Measurements from ENCODE around the gene ASB2. TPM values are rescaled to one million over a fixed set of nuclear protein-coding genes. Genes with fewer than 3 reads are reported as not detected.

ASB2 gene
- total and polyA plus RNA-seq, 2 of the 8 experiments (the other 6 are each of a cell fraction or from before 2014, with no cell fraction given) = 1.0 to 2.1 TPM

DNA sequence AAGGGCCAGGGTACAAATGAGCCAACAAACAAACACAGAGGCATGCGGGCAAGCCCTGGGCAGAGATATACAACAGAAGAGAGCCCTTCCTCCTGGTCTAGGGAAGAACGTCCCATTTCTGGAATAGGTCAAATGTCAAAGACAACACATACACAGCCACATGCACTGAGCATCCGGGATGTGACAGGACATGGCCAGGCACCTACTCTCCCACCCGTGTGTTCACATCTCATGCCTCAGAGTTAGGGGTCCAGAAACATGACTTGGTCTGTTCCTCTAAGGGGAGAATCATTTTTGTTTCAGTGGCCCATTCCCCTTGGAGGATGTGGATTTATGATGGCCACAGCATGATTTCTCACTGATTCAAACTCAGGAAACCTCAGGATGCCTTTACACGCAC lies 801 bp upstream of the ASB2 start:
- no peak for FAIRE-seq
- Histone ChIP-seq H3K56ac (replicated peaks; ENCODE audit: insufficient read length, low read depth, low read length) (no peak overlapping the region), H3K4me2 (ENCODE audit: insufficient read depth in 1 of 2, low read depth in 2 of 2, low read length in 2 of 2) (no peak overlapping the region), H2BK15ac (ENCODE audit: low read length) (no peak overlapping the region), H3K36me3 (ENCODE audit: control insufficient read depth in 2 of 4, insufficient read depth in 4 of 4, low read length in 3 of 4) (no peaks in the 10 kb centered on the region), H3K27me3 (replicated peaks in 1 of 4; ENCODE audit: control insufficient read depth in 3 of 4, extremely low read depth in 1 of 4, insufficient read depth in 3 of 4, low read length in 3 of 4) (no peaks in the 10 kb centered on the region; a peak in 1 of 7 replicates), H2AFZ (ENCODE audit: low read length) (no peak overlapping the region), H3K4me1 (replicated peaks in 1 of 4; ENCODE audit: control insufficient read depth in 3 of 4, insufficient read depth in 4 of 4, low read length in 3 of 4) (peaks cover 0 to 3% (median 0%) of the 10 kb centered on the region in 4 experiments; a peak in 1 of 7 replicates), H3K23ac (ENCODE audit: insufficient read length) (no peak overlapping the region), H2BK5ac (ENCODE audit: low read depth, low read length) (no peak overlapping the region), H4K20me1 (replicated peaks in 1 of 2; ENCODE audit: control insufficient read depth in 1 of 2, insufficient read depth in 2 of 2, low read length in 2 of 2) (no peaks in the 10 kb centered on the region), H2BK120ac (replicated peaks; ENCODE audit: low read depth, low read length) (no peak overlapping the region), H2AK5ac (ENCODE audit: low read depth, low read length) (no peak overlapping the region), H4K91ac (replicated peaks; ENCODE audit: insufficient read length, low read length) (no peak overlapping the region), H3K27ac (ENCODE audit: low read depth, low read length) (no peak overlapping the region), H4K8ac (ENCODE audit: extremely low read depth, insufficient read depth, low read length) (no peak overlapping the region), H3K79me2 (ENCODE audit: control insufficient read depth in 1 of 2, insufficient read depth in 2 of 2, low read length in 2 of 2) (no peaks in the 10 kb centered on the region), H3K14ac (ENCODE audit: insufficient read length) (no peak overlapping the region), H3K9ac (replicated peaks in 1 of 4; ENCODE audit: extremely low read depth in 1 of 4, low read depth in 3 of 4, low read length in 3 of 4) (no peak overlapping the region), H3K4ac (replicated peaks; ENCODE audit: insufficient read length, low read depth, low read length) (no peak overlapping the region), H4K5ac (ENCODE audit: insufficient read length, low read depth, low read length) (no peak overlapping the region), H3K4me3 (ENCODE audit: extremely low read depth in 1 of 4, insufficient read depth in 2 of 4, low read depth in 3 of 4, low read length in 4 of 4) (no peak overlapping the region), H3K9me3 (ENCODE audit: insufficient read depth in 2 of 2, low read depth in 1 of 2, low read length in 1 of 2) (no peaks in the 10 kb centered on the region), H3K18ac (ENCODE audit: extremely low read depth, low read length) (no peak overlapping the region), H2BK20ac (ENCODE audit: low read length) (no peak overlapping the region), H2BK12ac (ENCODE audit: low read depth, low read length) (no peak overlapping the region), H3K79me1 (ENCODE audit: low read depth, low read length) (no peaks in the 10 kb centered on the region), H3K23me2 (ENCODE audit: low read depth, low read length) (no peaks in the 10 kb centered on the region)
- TF ChIP-seq CHD1 (IDR thresholded peaks at IDR 0.05; ENCODE audit: low read depth, low read length) = no peak
- no peak for TF ChIP-seq ZNF274 (IDR thresholded peaks at IDR 0.05; ENCODE audit: borderline replicate concordance, extremely low read depth, low read length)
- TF ChIP-seq YY1 (IDR thresholded peaks at IDR 0.05; ENCODE audit: low read depth, low read length) = no peak
- no peak for TF ChIP-seq TBP (IDR thresholded peaks at IDR 0.05; ENCODE audit: low read depth, low read length)
- TF ChIP-seq RXRA (IDR thresholded peaks at IDR 0.05; ENCODE audit: insufficient read depth, low read depth, low read length) = no peak
- TF ChIP-seq TEAD4 (IDR thresholded peaks at IDR 0.05; ENCODE audit: low read depth, low read length) = no peak
- no peak for TF ChIP-seq NANOG (IDR thresholded peaks at IDR 0.05; ENCODE audit: insufficient read depth, low read depth, low read length, poor library complexity, severe bottlenecking)
- no peak for TF ChIP-seq TAF1 (IDR thresholded peaks at IDR 0.05; ENCODE audit: low read depth, low read length)
- no peak for TF ChIP-seq ASH2L (IDR thresholded peaks at IDR 0.05; ENCODE audit: low read length)
- TF ChIP-seq BACH1 (IDR thresholded peaks at IDR 0.05; ENCODE audit: low read length) = no peak
- TF ChIP-seq, protein P1, sequence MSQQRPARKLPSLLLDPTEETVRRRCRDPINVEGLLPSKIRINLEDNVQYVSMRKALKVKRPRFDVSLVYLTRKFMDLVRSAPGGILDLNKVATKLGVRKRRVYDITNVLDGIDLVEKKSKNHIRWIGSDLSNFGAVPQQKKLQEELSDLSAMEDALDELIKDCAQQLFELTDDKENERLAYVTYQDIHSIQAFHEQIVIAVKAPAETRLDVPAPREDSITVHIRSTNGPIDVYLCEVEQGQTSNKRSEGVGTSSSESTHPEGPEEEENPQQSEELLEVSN (IDR thresholded peaks at IDR 0.05) = no peak
- TF ChIP-seq TCF12 (IDR thresholded peaks at IDR 0.05; ENCODE audit: low read depth, low read length) = no peak
- no peak for TF ChIP-seq CEBPB (IDR thresholded peaks at IDR 0.05; ENCODE audit: low read depth, low read length)
- TF ChIP-seq POU5F1 (IDR thresholded peaks at IDR 0.05; ENCODE audit: low read depth, low read length) = no peak
- no peak for DNase-seq (ENCODE audit: low read depth in 1 of 2, low spot score in 2 of 2)
- WGBS, 2 experiments (ENCODE audit: extremely low coverage in 1 of 2, insufficient coverage in 1 of 2, insufficient read length in 1 of 2, insufficient replicate concordance in 2 of 2, low coverage in 1 of 2, low lambda C conversion rate in 2 of 2, missing lambda C conversion rate in 1 of 2) = 83% methylated on average over 5 of the region's 5 CpGs; no CpG with 5 or more reads in 1 of the 2 experiments
- CTCF ChIA-PET (ENCODE audit: partially characterized antibody) = interaction anchor here (0.9 to 7.4 kb wide), 5 partner anchors 7 to 59 kb away, joined by 3 to 81 read pairs (median 4); no protein-coding TSS in a partner anchor
- POLR2A ChIA-PET (ENCODE audit: partially characterized antibody) = no interaction called here
